NT2/D1 (cell line): Measurements from ENCODE around the gene PSMG4.

Source experiments
- DNase-seq: peaks from one replicate; pipeline ENCODE4 v3.0.0-alpha.2; 2011; ENCODE audit warnings: low read depth, low spot score
- H3K27me3 ChIP-seq: 2 replicates; pipeline ENCODE4 v1.6.0; 2011; ENCODE audit warnings: mild to moderate bottlenecking; ENCODE audit not compliant: insufficient read length, insufficient read depth
- H3K36me3 ChIP-seq: 2 replicates; pipeline ENCODE4 v1.6.1; 2011; ENCODE audit warnings: mild to moderate bottlenecking, low read length, mixed read lengths; ENCODE audit not compliant: insufficient read depth, insufficient read length
- H3K4me1 ChIP-seq: 2 replicates; pipeline ENCODE4 v1.5.1; 2011; ENCODE audit not compliant: insufficient read depth, insufficient read length
- H3K4me3 ChIP-seq: 2 replicates; pipeline ENCODE4 v1.5.1; 2011; ENCODE audit warnings: low read depth; ENCODE audit not compliant: insufficient read length
- H3K9ac ChIP-seq: 2 replicates; pipeline ENCODE4 v1.6.0; 2011; ENCODE audit warnings: low read depth; ENCODE audit not compliant: insufficient read length
- H3K9me3 ChIP-seq: 2 replicates; pipeline ENCODE4 v1.5.1; 2011; ENCODE audit warnings: mild to moderate bottlenecking, low read length; ENCODE audit not compliant: insufficient read depth
- SUZ12 ChIP-seq: IDR thresholded peaks from 2 replicates; pipeline ENCODE4 v1.6.1; 2011; ENCODE audit not compliant: insufficient read length, insufficient read depth; ENCODE audit errors: extremely low read depth
- YY1 ChIP-seq: IDR thresholded peaks from 2 replicates; pipeline ENCODE4 v1.6.1; 2011; ENCODE audit not compliant: insufficient read length, insufficient read depth
- ZNF274 ChIP-seq: IDR thresholded peaks from 2 replicates; pipeline ENCODE4 v1.6.1; 2011; ENCODE audit warnings: mild to moderate bottlenecking, low read depth, low read length

The PSMG4 gene

DNA sequence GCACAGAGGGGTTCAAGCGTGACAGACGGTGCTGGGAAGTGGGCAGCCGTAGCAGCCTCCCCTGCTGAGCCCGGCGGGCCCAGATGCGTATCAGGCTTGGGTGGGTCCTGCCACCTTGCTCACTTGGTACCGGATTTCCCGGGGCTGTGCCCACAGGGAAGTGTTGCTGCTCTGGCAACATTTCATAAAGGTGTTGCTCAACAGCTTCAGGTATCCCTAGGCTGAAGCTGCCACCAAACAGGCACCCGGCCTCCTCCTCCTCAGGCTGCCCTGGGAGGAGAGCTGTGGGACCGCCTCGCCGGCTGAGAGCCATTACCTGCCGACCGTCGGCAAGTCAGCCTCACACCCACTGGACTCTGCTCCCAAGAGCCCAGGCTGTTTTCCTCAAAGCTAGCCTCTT is 11.5 kb downstream of the PSMG4 start:
- Histone ChIP-seq H3K27me3 (no peaks in the 10 kb centered on the region), H3K9me3 (no peaks in the 10 kb centered on the region), H3K36me3 (peaks cover 75% of the 10 kb centered on the region), H3K4me1 (peaks cover 5% of the 10 kb centered on the region), H3K9ac (no peak overlapping the region), H3K4me3 (no peak overlapping the region)
- no peak for TF ChIP-seq SUZ12
- TF ChIP-seq YY1: no peak
- no peak for TF ChIP-seq ZNF274
- no peak for DNase-seq

DNA sequence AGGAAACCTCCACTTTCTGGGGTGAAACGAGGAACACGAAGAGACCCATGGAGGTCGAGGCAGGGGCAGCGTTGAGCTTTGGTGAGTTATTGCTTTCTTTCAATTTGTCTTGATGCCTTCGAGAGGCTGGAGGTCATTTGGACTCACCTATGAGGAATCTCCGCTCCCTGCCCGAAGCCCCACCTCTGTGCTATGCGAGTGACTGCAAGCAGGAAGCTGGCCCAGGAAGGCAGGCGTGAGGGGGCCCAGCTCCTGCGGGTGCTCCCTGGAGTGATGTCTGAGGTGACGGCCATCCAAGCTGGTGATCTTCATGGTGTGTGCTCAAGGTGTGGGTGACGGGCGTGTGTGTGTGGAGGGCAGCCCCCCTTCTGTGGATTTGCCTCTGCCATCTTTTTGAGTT is 13.0 kb downstream of the PSMG4 start:
- Histone ChIP-seq H3K4me3 (no peak overlapping the region), H3K4me1 (peaks cover 5% of the 10 kb centered on the region), H3K27me3 (no peaks in the 10 kb centered on the region), H3K36me3 (peaks cover 63% of the 10 kb centered on the region), H3K9me3 (no peaks in the 10 kb centered on the region), H3K9ac (no peak overlapping the region)
- no peak for DNase-seq
- no peak for TF ChIP-seq YY1

DNA sequence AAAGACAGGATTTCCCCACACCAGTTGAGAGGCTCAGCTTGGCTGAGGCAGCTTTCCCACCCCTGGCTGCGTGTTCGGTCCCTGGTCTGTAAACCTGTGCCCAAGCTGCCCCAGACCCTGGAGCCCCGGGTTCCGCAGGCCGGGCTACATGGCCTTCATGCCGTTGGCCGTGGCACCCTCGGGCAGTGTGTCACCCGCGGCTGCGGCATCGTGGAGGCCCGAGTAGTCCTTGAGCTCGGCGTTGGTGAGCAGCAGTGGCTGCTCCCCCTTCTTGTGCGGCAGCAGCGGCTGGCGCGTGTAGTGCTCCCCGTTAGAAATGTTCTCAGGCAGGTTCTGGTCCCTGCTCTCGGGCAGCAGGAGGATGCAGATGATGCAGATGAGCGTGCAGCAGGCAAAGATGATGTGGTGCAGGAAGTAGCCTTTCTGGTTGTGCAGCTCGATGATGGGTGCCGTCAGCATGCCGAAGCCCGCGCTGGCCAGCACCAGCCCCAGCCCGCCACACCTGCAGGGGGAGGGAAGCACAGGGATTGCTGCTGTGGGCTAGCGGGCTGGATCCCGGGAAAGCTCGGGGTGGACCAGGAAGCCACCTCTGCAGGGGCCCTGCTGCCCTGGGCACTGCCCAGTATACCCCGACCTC is 14.3 kb downstream of the PSMG4 start:
- H3K9ac ChIP-seq: peak overlapping the region; percentile 21
- TF ChIP-seq YY1 (no peak), SUZ12 (no peak), ZNF274 (no peak)
- H3K4me1 ChIP-seq: peaks cover 7% of the 10 kb centered on the region
- H3K9me3 ChIP-seq: no peaks in the 10 kb centered on the region
- no peak for DNase-seq
- H3K27me3 ChIP-seq: no peaks in the 10 kb centered on the region
- H3K4me3 ChIP-seq: no peak overlapping the region
- peaks cover 60% of the 10 kb centered on the region for H3K36me3 ChIP-seq

DNA sequence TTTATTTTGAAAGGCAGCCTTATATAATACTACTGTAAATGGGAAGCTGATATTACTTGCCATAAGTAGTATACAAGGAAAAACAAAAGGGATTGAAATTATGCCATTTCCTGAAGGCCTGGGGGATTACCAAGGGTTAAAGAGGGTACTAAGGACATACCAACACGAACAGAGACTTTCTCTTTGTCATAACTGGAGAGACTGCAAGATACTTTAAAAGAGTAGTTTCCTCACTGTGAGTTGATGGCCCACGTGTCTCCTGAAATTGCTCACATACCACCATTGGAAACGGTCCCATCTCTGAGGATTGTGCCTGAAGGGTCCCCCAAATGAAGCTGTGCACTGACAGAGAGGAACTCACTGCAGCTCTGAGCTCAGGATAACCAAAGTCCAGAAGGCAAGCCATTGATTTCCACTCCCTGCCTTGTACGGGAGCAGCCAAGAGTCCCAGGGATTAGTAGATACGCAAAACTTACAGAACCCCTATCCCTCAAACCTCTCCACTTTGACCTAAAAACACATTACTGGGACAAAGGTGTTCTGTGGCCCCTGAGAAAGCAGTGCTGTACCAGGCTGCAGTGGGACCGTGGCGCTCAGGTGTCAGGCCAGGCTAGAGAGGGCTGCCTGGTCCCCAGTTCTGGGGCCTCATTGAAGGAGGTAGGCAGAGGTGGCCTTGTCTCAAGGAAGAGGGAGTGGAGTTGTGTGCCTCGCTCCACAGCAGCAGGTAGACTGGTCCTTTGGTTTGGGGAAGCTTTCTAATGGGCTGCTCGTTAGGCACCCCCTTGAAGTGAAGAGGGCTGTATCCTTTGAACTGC is 15.2 kb downstream of the PSMG4 start:
- Histone ChIP-seq H3K4me1 (peaks cover 7% of the 10 kb centered on the region), H3K36me3 (peaks cover 53% of the 10 kb centered on the region), H3K4me3 (no peak overlapping the region), H3K9me3 (no peaks in the 10 kb centered on the region), H3K9ac (no peak overlapping the region), H3K27me3 (no peaks in the 10 kb centered on the region)
- no peak for DNase-seq
- no peak for TF ChIP-seq ZNF274
- TF ChIP-seq YY1: no peak
- TF ChIP-seq SUZ12: no peak

DNA sequence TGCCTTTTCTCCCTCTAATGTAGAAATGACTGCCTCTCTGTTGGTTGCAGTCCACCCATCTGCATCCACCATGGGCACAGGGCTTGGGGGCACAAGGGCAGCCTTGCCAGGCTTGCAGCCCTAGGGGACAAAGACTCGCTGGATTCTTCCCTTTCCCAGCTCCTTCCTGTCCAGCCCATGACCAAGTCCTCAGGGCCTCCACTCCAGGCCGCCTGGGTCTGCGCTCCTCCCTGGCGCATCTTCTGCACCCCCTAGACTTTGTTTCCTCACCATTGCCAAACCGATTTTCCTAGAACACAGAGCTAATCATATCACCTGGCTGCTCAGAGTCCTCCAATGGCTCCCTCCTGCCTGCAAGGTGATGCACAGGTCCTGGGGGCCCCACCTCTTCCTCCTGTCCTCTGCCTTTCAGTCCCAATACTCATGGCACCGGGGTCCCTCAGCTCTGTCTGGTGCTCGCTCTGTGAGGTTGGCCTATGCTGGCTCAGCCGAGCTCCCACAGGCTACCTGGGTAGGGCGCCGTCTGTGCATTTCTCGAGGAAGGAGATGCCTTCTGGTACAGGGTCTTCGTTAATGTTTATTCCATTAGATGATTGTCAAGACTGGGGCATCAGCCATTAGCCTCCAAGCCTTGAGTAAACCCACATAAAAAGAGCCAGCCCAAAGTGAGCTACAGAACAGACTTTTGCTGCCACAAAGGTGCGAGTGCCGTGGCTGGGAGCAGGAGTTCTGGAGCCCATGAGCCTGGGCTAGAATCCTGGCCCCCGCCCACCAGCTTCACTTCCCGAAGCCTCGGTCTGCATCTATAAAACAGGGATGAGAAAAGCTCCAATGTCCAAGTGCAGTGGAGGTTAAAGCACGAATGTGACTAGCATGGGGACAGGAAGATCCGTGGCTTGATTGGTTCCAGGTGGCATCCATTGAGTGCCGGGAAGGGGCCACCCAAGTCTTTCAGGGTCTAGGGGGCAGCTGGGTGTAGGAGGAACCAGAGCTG is 17.7 kb downstream of the PSMG4 start:
- no peak for TF ChIP-seq SUZ12
- TF ChIP-seq ZNF274: no peak
- no peak for TF ChIP-seq YY1

DNA sequence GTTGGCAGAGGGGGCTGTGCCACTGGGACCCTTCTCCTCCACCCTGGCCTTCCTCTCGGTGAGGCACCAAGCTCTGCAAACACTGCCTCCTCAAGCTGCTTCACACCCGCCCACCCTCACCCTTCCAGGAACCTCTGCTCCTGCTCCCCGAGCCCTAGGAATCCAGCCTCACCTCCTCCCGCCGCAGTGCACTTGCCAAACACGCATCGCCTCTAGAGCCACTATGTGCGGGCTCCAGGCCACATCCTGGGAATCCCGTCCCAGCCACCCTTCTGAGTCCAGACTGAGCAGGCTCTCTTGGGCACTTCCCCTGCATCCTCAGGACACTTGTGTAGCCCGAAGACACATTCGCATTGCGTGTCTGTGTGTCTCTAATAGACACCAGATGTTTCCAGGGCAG is 18.5 kb downstream of the PSMG4 start:
- Histone ChIP-seq H3K4me3 (no peak overlapping the region), H3K4me1 (peaks cover 5% of the 10 kb centered on the region), H3K27me3 (no peaks in the 10 kb centered on the region), H3K36me3 (peaks cover 20% of the 10 kb centered on the region), H3K9me3 (no peaks in the 10 kb centered on the region), H3K9ac (no peak overlapping the region)
- no peak for DNase-seq
- TF ChIP-seq YY1 (no peak), ZNF274 (no peak), SUZ12 (no peak)

More for the DNA sequence above, 17.7 kb downstream of the PSMG4 start:
- Histone ChIP-seq H3K9me3 (no peaks in the 10 kb centered on the region), H3K27me3 (no peaks in the 10 kb centered on the region), H3K9ac (no peak overlapping the region), H3K36me3 (peaks cover 28% of the 10 kb centered on the region), H3K4me1 (peaks cover 7% of the 10 kb centered on the region), H3K4me3 (no peak overlapping the region)
- DNase-seq: no peak
